ENCODE measurements around the gene EFCAB14.

DNA sequence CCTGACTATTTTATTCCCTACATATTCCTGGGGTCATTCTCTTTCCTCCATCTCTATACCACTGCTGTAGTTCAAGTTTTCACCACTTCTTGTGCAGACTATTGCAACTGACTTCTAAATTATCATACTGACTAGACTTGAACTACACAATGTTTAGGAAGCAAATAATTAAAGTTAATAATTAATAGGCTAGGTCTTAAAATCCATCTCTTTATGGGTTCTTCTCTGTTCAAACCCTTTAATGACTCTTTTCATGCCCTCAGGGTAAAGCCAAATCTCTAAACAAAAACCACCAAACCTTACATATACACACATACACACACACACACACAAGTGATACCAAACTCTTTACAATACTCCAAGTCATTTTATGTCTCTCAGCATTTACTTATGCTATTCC is 80.0 kb downstream of the EFCAB14 start:
- TF ChIP-seq, protein P1, sequence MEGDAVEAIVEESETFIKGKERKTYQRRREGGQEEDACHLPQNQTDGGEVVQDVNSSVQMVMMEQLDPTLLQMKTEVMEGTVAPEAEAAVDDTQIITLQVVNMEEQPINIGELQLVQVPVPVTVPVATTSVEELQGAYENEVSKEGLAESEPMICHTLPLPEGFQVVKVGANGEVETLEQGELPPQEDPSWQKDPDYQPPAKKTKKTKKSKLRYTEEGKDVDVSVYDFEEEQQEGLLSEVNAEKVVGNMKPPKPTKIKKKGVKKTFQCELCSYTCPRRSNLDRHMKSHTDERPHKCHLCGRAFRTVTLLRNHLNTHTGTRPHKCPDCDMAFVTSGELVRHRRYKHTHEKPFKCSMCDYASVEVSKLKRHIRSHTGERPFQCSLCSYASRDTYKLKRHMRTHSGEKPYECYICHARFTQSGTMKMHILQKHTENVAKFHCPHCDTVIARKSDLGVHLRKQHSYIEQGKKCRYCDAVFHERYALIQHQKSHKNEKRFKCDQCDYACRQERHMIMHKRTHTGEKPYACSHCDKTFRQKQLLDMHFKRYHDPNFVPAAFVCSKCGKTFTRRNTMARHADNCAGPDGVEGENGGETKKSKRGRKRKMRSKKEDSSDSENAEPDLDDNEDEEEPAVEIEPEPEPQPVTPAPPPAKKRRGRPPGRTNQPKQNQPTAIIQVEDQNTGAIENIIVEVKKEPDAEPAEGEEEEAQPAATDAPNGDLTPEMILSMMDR (conservative IDR thresholded peaks at IDR 0.05), result no peak
- TF ChIP-seq ZFX (IDR thresholded peaks at IDR 0.05), result no peak
